COLO668 (cell line): ENCODE results near the gene CCDC102B.
"Not testable (repeated sequence)": the region's sequence is repeated elsewhere in the genome, so short reads cannot be mapped to it uniquely, and the experiment has no call there.

ENCODE experiments used
- DNase-seq: peaks from one replicate; lab custom pipeline; 2025; ENCODE audit not compliant: unreplicated experiment; lab: John Stamatoyannopoulos, UW

CCDC102B gene

GRCh38 chr18:68965817-68966216 lies 167.9 kb downstream of the CCDC102B start:
- DNase-seq, result no peak

- no peak for DNase-seq
Measured at GRCh38 chr18:68969027-68969426, 171.1 kb downstream of the CCDC102B start.

- no peak for DNase-seq
Measured at GRCh38 chr18:68972176-68972575, 174.3 kb downstream of the CCDC102B start.

- DNase-seq, result no peak
Measured at GRCh38 chr18:68979737-68980136, 181.9 kb downstream of the CCDC102B start.

GRCh38 chr18:68983126-68983525 lies 185.2 kb downstream of the CCDC102B start:
- DNase-seq, result no peak

GRCh38 chr18:68984342-68984741 lies 186.5 kb downstream of the CCDC102B start:
- no peak for DNase-seq

GRCh38 chr18:68985172-68985820 lies 187.4 kb downstream of the CCDC102B start:
- DNase-seq, result no peak

- DNase-seq, result no peak
Measured at GRCh38 chr18:68991286-68991685, 193.4 kb downstream of the CCDC102B start.

GRCh38 chr18:68992719-68993482 lies 195.0 kb downstream of the CCDC102B start:
- DNase-seq, result no peak

- no peak for DNase-seq
Measured at GRCh38 chr18:68995675-68996074, 197.8 kb downstream of the CCDC102B start.

- no peak for DNase-seq
Measured at GRCh38 chr18:68997845-68998244, 200.0 kb downstream of the CCDC102B start.

- no peak for DNase-seq
Measured at GRCh38 chr18:69000366-69000765, 202.5 kb downstream of the CCDC102B start.

- DNase-seq, result no peak
Measured at GRCh38 chr18:69002233-69002632, 204.4 kb downstream of the CCDC102B start.

GRCh38 chr18:69006212-69006611 lies 208.3 kb downstream of the CCDC102B start:
- not testable (repeated sequence) for DNase-seq

- no peak for DNase-seq
Measured at GRCh38 chr18:69008538-69008937, 210.7 kb downstream of the CCDC102B start.

- DNase-seq, result no peak
Measured at GRCh38 chr18:69021211-69021805, 223.4 kb downstream of the CCDC102B start.

- DNase-seq, result no peak
Measured at GRCh38 chr18:69022426-69022825, 224.5 kb downstream of the CCDC102B start.

GRCh38 chr18:69031571-69031970 lies 233.7 kb downstream of the CCDC102B start:
- DNase-seq, result no peak

GRCh38 chr18:69032009-69032408 lies 234.1 kb downstream of the CCDC102B start:
- DNase-seq, result no peak

GRCh38 chr18:69035756-69036155 lies 237.9 kb downstream of the CCDC102B start:
- no peak for DNase-seq

GRCh38 chr18:69044215-69044614 lies 246.3 kb downstream of the CCDC102B start:
- DNase-seq, result no peak

GRCh38 chr18:69064063-69064462 lies 266.2 kb downstream of the CCDC102B start:
- DNase-seq, result no peak
